DND-41 (cell line): ENCODE results near the gene TAF6L.
"Not testable (repeated sequence)": the region's sequence is repeated elsewhere in the genome, so short reads cannot be mapped to it uniquely, and the experiment has no call there.

ENCODE experiments used
- ATAC-seq: fragments of 200-7000 bp; cut with Tn5 transposase; 3 replicates; pipeline ENCODE4 v1.9.1; 2021; ENCODE audit warnings: low read depth; ENCODE audit not compliant: insufficient read depth
- DNase-seq: peaks from one replicate; pipeline ENCODE4 v3.0.0-alpha.2; 2020
- H2AFZ ChIP-seq: 2 replicates; pipeline ENCODE4 v1.6.0; 2012; ENCODE audit warnings: low read depth, low read length
- H3K27ac ChIP-seq: 2 replicates; pipeline ENCODE4 v1.5.1; 2012; ENCODE audit warnings: low read length, inconsistent platforms
- H3K27me3 ChIP-seq: fragments of 200-600 bp; sonication (generic); 2 replicates; pipeline ENCODE4 v1.6.0; 2012; ENCODE audit warnings: low read length, mild to moderate bottlenecking, inconsistent platforms; ENCODE audit not compliant: insufficient read depth, poor library complexity
- H3K36me3 ChIP-seq: 2 replicates; pipeline ENCODE4 v1.5.1; 2012; ENCODE audit warnings: low read length, inconsistent platforms; ENCODE audit not compliant: insufficient read depth
- H3K4me1 ChIP-seq: 2 replicates; pipeline ENCODE4 v1.5.1; 2012; ENCODE audit warnings: mild to moderate bottlenecking, low read length; ENCODE audit not compliant: insufficient read depth
- H3K4me2 ChIP-seq: 2 replicates; pipeline ENCODE4 v1.6.0; 2012; ENCODE audit warnings: mild to moderate bottlenecking, moderate library complexity, low read length, inconsistent platforms; ENCODE audit not compliant: insufficient read depth
- H3K4me3 ChIP-seq, 2 experiments: fragments of 200-600 bp in 1 of 2; shearing (Covaris generic) in 1 of 2; 2 replicates each; pipeline ENCODE4 v1.5.1; 2012 to 2016; ENCODE audit warnings: inconsistent platforms in 2 of 2, low read length in 2 of 2, mild to moderate bottlenecking in 2 of 2, low read depth in 1 of 2, moderate library complexity in 1 of 2
- H3K79me2 ChIP-seq: 2 replicates; pipeline ENCODE4 v1.6.0; 2012; ENCODE audit warnings: low read length, inconsistent platforms; ENCODE audit not compliant: insufficient read depth
- H3K9ac ChIP-seq: 2 replicates; pipeline ENCODE4 v1.6.0; 2012; ENCODE audit warnings: low read depth, mild to moderate bottlenecking, inconsistent platforms, low read length, moderate library complexity
- H3K9me3 ChIP-seq: 2 replicates; pipeline ENCODE4 v1.5.1; 2012; ENCODE audit warnings: low read length, moderate library complexity, mild to moderate bottlenecking, inconsistent platforms; ENCODE audit not compliant: insufficient read depth, severe bottlenecking
- H4K20me1 ChIP-seq: 2 replicates; pipeline ENCODE4 v1.6.0; 2012; ENCODE audit warnings: low read length; ENCODE audit not compliant: insufficient read depth
- CTCF ChIP-seq: IDR thresholded peaks from 2 replicates; pipeline ENCODE4 v1.5.1; 2012; ENCODE audit warnings: borderline replicate concordance, low read length, moderate library complexity, mild to moderate bottlenecking; ENCODE audit not compliant: poor library complexity, severe bottlenecking; ENCODE audit errors: extremely low read depth
- EZH2 ChIP-seq: IDR thresholded peaks from 3 replicates; pipeline ENCODE4 v1.6.1; 2012; ENCODE audit warnings: borderline replicate concordance, low read depth, mild to moderate bottlenecking, moderate library complexity, low read length, inconsistent platforms; ENCODE audit not compliant: severe bottlenecking

The TAF6L gene

GRCh38 chr11:62732830-62733229, 38.4 kb upstream of the TAF6L start:
- Histone ChIP-seq H3K4me3 (no peak overlapping the region), H3K36me3 (peaks cover 56% of the 10 kb centered on the region), H3K9me3 (no peaks in the 10 kb centered on the region), H3K27me3 (no peaks in the 10 kb centered on the region), H3K27ac (no peak overlapping the region), H3K4me2 (no peak overlapping the region), H3K9ac (no peak overlapping the region), H4K20me1 (peaks cover 3% of the 10 kb centered on the region; the same call in 1 of the 2 replicates), H2AFZ (no peak overlapping the region), H3K79me2 (peaks cover 59% of the 10 kb centered on the region), H3K4me1 (peaks cover 21% of the 10 kb centered on the region)
- ATAC-seq (no peak), DNase-seq (no peak)
- TF ChIP-seq CTCF = peak; percentile 35
- no peak for TF ChIP-seq EZH2

- Histone ChIP-seq H3K4me1 (no peaks in the 10 kb centered on the region), H3K27me3 (no peaks in the 10 kb centered on the region), H3K9me3 (no peaks in the 10 kb centered on the region), H4K20me1 (no peaks in the 10 kb centered on the region), H3K9ac (no peak overlapping the region), H3K36me3 (peaks cover 66% of the 10 kb centered on the region), H2AFZ (no peak overlapping the region), H3K27ac (no peak overlapping the region), H3K4me3 (no peak overlapping the region), H3K79me2 (peaks cover 21% of the 10 kb centered on the region), H3K4me2 (no peak overlapping the region)
- no peak for TF ChIP-seq EZH2
- TF ChIP-seq CTCF = no peak
- no peak for ATAC-seq
- no peak for DNase-seq
Measured at GRCh38 chr11:62737196-62737595, 34.0 kb upstream of the TAF6L start.

GRCh38 chr11:62747475-62748160, 23.6 kb upstream of the TAF6L start:
- Histone ChIP-seq H3K79me2 (peaks cover 13% of the 10 kb centered on the region), H3K27ac (no peak overlapping the region), H3K36me3 (peaks cover 17% of the 10 kb centered on the region), H3K4me3 (no peak overlapping the region), H3K27me3 (no peaks in the 10 kb centered on the region), H4K20me1 (peaks cover 5% of the 10 kb centered on the region; the same call in 1 of the 2 replicates), H3K4me2 (no peak overlapping the region), H3K9me3 (no peaks in the 10 kb centered on the region), H3K9ac (no peak overlapping the region), H2AFZ (no peak overlapping the region), H3K4me1 (peaks cover 8% of the 10 kb centered on the region)
- no peak for TF ChIP-seq CTCF
- no peak for TF ChIP-seq EZH2
- DNase-seq (no peak), ATAC-seq (no peak)

GRCh38 chr11:62749931-62750330, 21.3 kb upstream of the TAF6L start:
- H3K9me3 ChIP-seq, H3K4me2 ChIP-seq, H3K4me3 ChIP-seq, H4K20me1 ChIP-seq, H3K27me3 ChIP-seq, H2AFZ ChIP-seq, H3K27ac ChIP-seq, DNase-seq, H3K9ac ChIP-seq, ATAC-seq: not testable (repeated sequence)
- Histone ChIP-seq H3K4me1 (peaks cover 25% of the 10 kb centered on the region), H3K79me2 (peaks cover 23% of the 10 kb centered on the region), H3K36me3 (peaks cover 24% of the 10 kb centered on the region)
